Loucy (cell line): Measurements from ENCODE around the gene ALOX12B.

Experiments
- H2AFZ ChIP-seq: fragments of 200-600 bp; sonication (generic); 2 replicates; pipeline ENCODE4 v1.6.0; 2016; ENCODE audit warnings: antibody characterized with exemption, mild to moderate bottlenecking, low read length, moderate library complexity
- H3F3A ChIP-seq: fragments of 200-600 bp; 2 replicates; pipeline ENCODE4 v1.6.0; 2016; ENCODE audit warnings: antibody characterized with exemption, low read depth, mild to moderate bottlenecking
- H3K27me3 ChIP-seq: fragments of 200-600 bp; sonication (generic); 2 replicates; pipeline ENCODE4 v1.6.1; 2014; ENCODE audit warnings: low read length, mild to moderate bottlenecking; ENCODE audit not compliant: insufficient read depth, poor library complexity, severe bottlenecking
- H3K36me3 ChIP-seq: fragments of 200-600 bp; sonication (generic); 2 replicates; pipeline ENCODE4 v1.6.1; 2016; ENCODE audit warnings: low read length; ENCODE audit not compliant: insufficient read depth
- H3K4me1 ChIP-seq: fragments of 200-600 bp; sonication (generic); 2 replicates; pipeline ENCODE4 v1.5.1; 2014; ENCODE audit warnings: low read length, mild to moderate bottlenecking; ENCODE audit not compliant: insufficient read depth, poor library complexity, severe bottlenecking
- H3K4me2 ChIP-seq: fragments of 200-600 bp; sonication (generic); 2 replicates; pipeline ENCODE4 v1.6.0; 2014; ENCODE audit warnings: antibody characterized with exemption, low read length, low read depth, mild to moderate bottlenecking; ENCODE audit not compliant: poor library complexity, severe bottlenecking
- H3K4me3 ChIP-seq: fragments of 200-600 bp; sonication (generic); 2 replicates; pipeline ENCODE4 v1.5.1; 2014; ENCODE audit warnings: low read length, mild to moderate bottlenecking, mixed read lengths; ENCODE audit not compliant: poor library complexity, severe bottlenecking
- H3K79me2 ChIP-seq: fragments of 200-600 bp; sonication (generic); 2 replicates; pipeline ENCODE4 v1.6.1; 2014; ENCODE audit warnings: low read length; ENCODE audit not compliant: insufficient read depth
- H3K9ac ChIP-seq: fragments of 200-600 bp; sonication (generic); 2 replicates; pipeline ENCODE4 v1.6.0; 2014; ENCODE audit warnings: mild to moderate bottlenecking, low read depth, low read length, moderate library complexity; ENCODE audit not compliant: poor library complexity, severe bottlenecking
- H3K9me2 ChIP-seq: fragments of 200-600 bp; sonication (generic); replicated peaks from 2 replicates; pipeline ENCODE4 v1.6.1; 2016; ENCODE audit warnings: low read depth, low read length, mixed read lengths
- H3K9me3 ChIP-seq: fragments of 200-600 bp; sonication (generic); 2 replicates; pipeline ENCODE4 v1.6.1; 2014; ENCODE audit warnings: mild to moderate bottlenecking, antibody characterized with exemption, low read length, low read depth; ENCODE audit not compliant: insufficient read depth
- H4K20me1 ChIP-seq: fragments of 200-600 bp; sonication (generic); 2 replicates; pipeline ENCODE4 v1.6.0; 2014; ENCODE audit warnings: antibody characterized with exemption, low read length, mild to moderate bottlenecking; ENCODE audit not compliant: insufficient read depth, poor library complexity, severe bottlenecking
- CTCF ChIP-seq: fragments of 200-600 bp; sonication (generic); conservative IDR thresholded peaks from 2 replicates; pipeline ENCODE4 v1.5.1; 2014; ENCODE audit warnings: mild to moderate bottlenecking, antibody characterized with exemption, low read length
- EZH2phosphoT487 ChIP-seq: fragments of 200-600 bp; IDR thresholded peaks from 2 replicates; pipeline ENCODE4 v1.6.1; 2018; ENCODE audit warnings: antibody characterized with exemption, mild to moderate bottlenecking, moderate library complexity, borderline replicate concordance

Gene ALOX12B

GRCh38 chr17:8117367-8117979, 30.0 kb upstream of the ALOX12B start:
- no peaks in the 10 kb centered on the region for H3K9me3 ChIP-seq
- no peaks in the 10 kb centered on the region for H3K79me2 ChIP-seq
- peak overlapping the region; percentile 65 for H3K9ac ChIP-seq
- H3F3A ChIP-seq, result peaks cover 15% of the 10 kb centered on the region
- TF ChIP-seq CTCF (no peak), EZH2phosphoT487 (no peak)
- H2AFZ ChIP-seq, result peak overlapping the region; percentile 94
- no peaks in the 10 kb centered on the region for H3K36me3 ChIP-seq
- H3K27me3 ChIP-seq, result peaks cover 8% of the 10 kb centered on the region
- H3K4me2 ChIP-seq, result peak overlapping the region; percentile 93
- no peaks in the 10 kb centered on the region for H3K9me2 ChIP-seq
- H3K4me1 ChIP-seq, result peaks cover 15% of the 10 kb centered on the region
- H4K20me1 ChIP-seq, result no peaks in the 10 kb centered on the region
- H3K4me3 ChIP-seq, result peak overlapping the region; percentile 91

DNA sequence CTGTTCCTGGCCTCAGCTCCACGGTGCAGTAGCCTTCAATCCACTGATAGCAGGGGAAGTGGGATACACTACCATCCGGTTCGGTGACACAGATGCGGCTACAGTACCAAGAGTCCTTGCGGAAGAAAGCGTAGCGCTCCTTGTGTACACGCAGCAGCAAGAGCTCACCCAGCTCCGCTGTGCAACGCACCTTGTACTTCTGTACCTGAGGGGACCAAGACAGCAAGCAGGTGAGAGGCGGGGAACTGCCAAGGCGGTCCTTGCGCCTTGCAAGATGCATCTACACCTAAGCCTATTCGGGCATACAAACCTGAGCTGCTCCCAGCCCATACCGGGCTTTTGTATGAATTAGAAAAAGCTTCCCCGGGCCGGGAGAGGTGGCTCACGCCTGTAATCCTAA, 29.3 kb upstream of the ALOX12B start:
- no peaks in the 10 kb centered on the region for H3K36me3 ChIP-seq
- no peaks in the 10 kb centered on the region for H3K9me3 ChIP-seq
- no peaks in the 10 kb centered on the region for H4K20me1 ChIP-seq
- no peaks in the 10 kb centered on the region for H3K9me2 ChIP-seq
- H3K4me1 ChIP-seq, result peaks cover 12% of the 10 kb centered on the region
- no peak overlapping the region for H2AFZ ChIP-seq
- TF ChIP-seq CTCF, result no peak
- TF ChIP-seq EZH2phosphoT487, result no peak
- H3F3A ChIP-seq, result peaks cover 15% of the 10 kb centered on the region
- H3K79me2 ChIP-seq, result no peaks in the 10 kb centered on the region
- no peak overlapping the region for H3K4me3 ChIP-seq
- H3K27me3 ChIP-seq, result peaks cover 14% of the 10 kb centered on the region
- H3K4me2 ChIP-seq, result no peak overlapping the region
- H3K9ac ChIP-seq, result no peak overlapping the region

- Histone ChIP-seq H3K9me2 (no peaks in the 10 kb centered on the region), H2AFZ (no peak overlapping the region), H3K9ac (no peak overlapping the region), H3K4me3 (no peak overlapping the region), H3K79me2 (no peaks in the 10 kb centered on the region), H3K4me1 (peaks cover 3% of the 10 kb centered on the region), H3K27me3 (peaks cover 14% of the 10 kb centered on the region), H3K36me3 (no peaks in the 10 kb centered on the region), H3F3A (no peaks in the 10 kb centered on the region), H3K9me3 (no peaks in the 10 kb centered on the region), H3K4me2 (no peak overlapping the region), H4K20me1 (no peaks in the 10 kb centered on the region)
- TF ChIP-seq EZH2phosphoT487, result no peak
- TF ChIP-seq CTCF, result no peak
Observed at GRCh38 chr17:8110907-8111306, 23.4 kb upstream of the ALOX12B start.
